WTC11 (cell line): ENCODE results near the gene TMEM130.

Experiments used
- E2F1 ChIP-seq: sonication (generic); formaldehyde crosslinking; IDR thresholded peaks from 2 replicates; pipeline ENCODE4 v1.8.0; 2022; ENCODE audit warnings: mild to moderate bottlenecking, missing genetic modification reagents
- FOXP4 ChIP-seq: sonication (generic); formaldehyde crosslinking; IDR thresholded peaks from 2 replicates; pipeline ENCODE4 v1.8.0; 2022; ENCODE audit warnings: mild to moderate bottlenecking, missing genetic modification reagents
- GABPB1 ChIP-seq: sonication (generic); formaldehyde crosslinking; IDR thresholded peaks from 2 replicates; pipeline ENCODE4 v1.8.1; 2023; ENCODE audit warnings: mild to moderate bottlenecking, missing genetic modification reagents
- NR3C1 ChIP-seq: sonication (generic); formaldehyde crosslinking; conservative IDR thresholded peaks from 2 replicates; pipeline ENCODE4 v1.8.1; 2023; ENCODE audit warnings: low read depth, mild to moderate bottlenecking, missing genetic modification reagents
- PREB ChIP-seq: sonication (generic); formaldehyde crosslinking; IDR thresholded peaks from 2 replicates; pipeline ENCODE4 v1.8.1; 2022; ENCODE audit warnings: mild to moderate bottlenecking, missing genetic modification reagents, moderate library complexity, borderline replicate concordance
- SOX15 ChIP-seq: fragments of 250-450 bp; sonication (Bioruptor Pico); IDR thresholded peaks from 2 replicates; pipeline ENCODE4 v1.9.0; 2021; ENCODE audit warnings: mild to moderate bottlenecking
- TCF7 ChIP-seq: sonication (generic); formaldehyde crosslinking; IDR thresholded peaks from 2 replicates; pipeline ENCODE4 v1.8.0; 2022; ENCODE audit warnings: mild to moderate bottlenecking, low read depth, missing genetic modification reagents, moderate library complexity
- USF2 ChIP-seq: sonication (generic); formaldehyde crosslinking; IDR thresholded peaks from 2 replicates; pipeline ENCODE4 v1.8.1; 2023; ENCODE audit warnings: mild to moderate bottlenecking, missing genetic modification reagents, moderate library complexity
- TF ChIP-seq, protein P1 (sequence below): fragments of 200-600 bp; IDR thresholded peaks from 2 replicates; pipeline ENCODE4 v1.8.0; 2022; ENCODE audit warnings: antibody characterized with exemption
- TF ChIP-seq, protein P2 (sequence below): sonication (generic); formaldehyde crosslinking; IDR thresholded peaks from 2 replicates; pipeline ENCODE4 v1.8.1; 2023; ENCODE audit warnings: mild to moderate bottlenecking, missing genetic modification reagents

DNA sequence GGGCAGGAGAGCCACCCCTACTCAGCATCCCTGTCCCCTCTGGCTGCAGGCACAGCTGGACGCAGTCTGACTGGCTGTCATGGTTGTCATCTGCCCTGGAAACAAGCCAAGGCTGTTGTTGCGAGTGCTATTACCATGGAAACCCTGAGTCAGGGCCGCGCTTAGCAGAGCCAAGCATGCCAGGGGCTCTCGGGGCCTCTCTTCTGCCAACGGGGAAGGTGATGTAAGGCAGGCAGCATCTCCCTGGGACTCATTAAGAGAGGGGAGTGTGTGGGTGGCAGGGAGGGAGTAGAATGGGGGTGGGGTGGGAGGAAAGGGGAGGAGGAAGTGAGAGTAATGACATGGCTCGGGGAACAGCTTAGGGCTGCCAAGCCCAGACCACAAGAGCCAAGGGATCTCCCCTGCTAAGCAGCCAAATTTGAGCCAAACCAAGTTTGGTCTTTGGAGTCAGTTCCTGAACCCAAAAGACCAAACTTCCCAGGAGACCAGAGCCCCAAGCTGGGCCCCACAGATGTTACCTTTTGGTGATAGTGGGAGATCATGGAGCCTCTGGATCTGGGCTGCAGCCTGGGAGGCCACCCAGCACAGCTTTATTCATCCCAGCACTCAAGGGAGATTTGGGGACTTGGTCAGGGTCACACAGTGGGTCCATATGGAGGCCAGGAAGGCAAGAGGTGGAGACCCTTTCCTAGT is 67.6 kb downstream of the TMEM130 start:
- TF ChIP-seq, protein P1, sequence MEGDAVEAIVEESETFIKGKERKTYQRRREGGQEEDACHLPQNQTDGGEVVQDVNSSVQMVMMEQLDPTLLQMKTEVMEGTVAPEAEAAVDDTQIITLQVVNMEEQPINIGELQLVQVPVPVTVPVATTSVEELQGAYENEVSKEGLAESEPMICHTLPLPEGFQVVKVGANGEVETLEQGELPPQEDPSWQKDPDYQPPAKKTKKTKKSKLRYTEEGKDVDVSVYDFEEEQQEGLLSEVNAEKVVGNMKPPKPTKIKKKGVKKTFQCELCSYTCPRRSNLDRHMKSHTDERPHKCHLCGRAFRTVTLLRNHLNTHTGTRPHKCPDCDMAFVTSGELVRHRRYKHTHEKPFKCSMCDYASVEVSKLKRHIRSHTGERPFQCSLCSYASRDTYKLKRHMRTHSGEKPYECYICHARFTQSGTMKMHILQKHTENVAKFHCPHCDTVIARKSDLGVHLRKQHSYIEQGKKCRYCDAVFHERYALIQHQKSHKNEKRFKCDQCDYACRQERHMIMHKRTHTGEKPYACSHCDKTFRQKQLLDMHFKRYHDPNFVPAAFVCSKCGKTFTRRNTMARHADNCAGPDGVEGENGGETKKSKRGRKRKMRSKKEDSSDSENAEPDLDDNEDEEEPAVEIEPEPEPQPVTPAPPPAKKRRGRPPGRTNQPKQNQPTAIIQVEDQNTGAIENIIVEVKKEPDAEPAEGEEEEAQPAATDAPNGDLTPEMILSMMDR: no peak
- TF ChIP-seq SOX15 (CRISPR knock-in tag): no peak
- TF ChIP-seq USF2 (CRISPR knock-in tag): no peak
- TF ChIP-seq, protein P2, sequence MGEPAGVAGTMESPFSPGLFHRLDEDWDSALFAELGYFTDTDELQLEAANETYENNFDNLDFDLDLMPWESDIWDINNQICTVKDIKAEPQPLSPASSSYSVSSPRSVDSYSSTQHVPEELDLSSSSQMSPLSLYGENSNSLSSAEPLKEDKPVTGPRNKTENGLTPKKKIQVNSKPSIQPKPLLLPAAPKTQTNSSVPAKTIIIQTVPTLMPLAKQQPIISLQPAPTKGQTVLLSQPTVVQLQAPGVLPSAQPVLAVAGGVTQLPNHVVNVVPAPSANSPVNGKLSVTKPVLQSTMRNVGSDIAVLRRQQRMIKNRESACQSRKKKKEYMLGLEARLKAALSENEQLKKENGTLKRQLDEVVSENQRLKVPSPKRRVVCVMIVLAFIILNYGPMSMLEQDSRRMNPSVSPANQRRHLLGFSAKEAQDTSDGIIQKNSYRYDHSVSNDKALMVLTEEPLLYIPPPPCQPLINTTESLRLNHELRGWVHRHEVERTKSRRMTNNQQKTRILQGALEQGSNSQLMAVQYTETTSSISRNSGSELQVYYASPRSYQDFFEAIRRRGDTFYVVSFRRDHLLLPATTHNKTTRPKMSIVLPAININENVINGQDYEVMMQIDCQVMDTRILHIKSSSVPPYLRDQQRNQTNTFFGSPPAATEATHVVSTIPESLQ: no peak
- no peak for TF ChIP-seq NR3C1 (CRISPR knock-in tag)
- no peak for TF ChIP-seq PREB (CRISPR knock-in tag)
- TF ChIP-seq FOXP4: no peak
- no peak for TF ChIP-seq TCF7 (CRISPR knock-in tag)
- no peak for TF ChIP-seq GABPB1
- no peak for TF ChIP-seq E2F1 (CRISPR knock-in tag)
